K562 treated with DMSO at 1 percent for 24 hours (cell line): ENCODE measurements around the gene TNFRSF11A. TPM values are rescaled to one million over a fixed set of nuclear protein-coding genes. Genes with fewer than 3 reads are reported as not detected.

Experiments
- total RNA-seq: library from RNA; unstranded; fragments of 300-600 nt; gene quantifications from 2 replicates; pipeline ENCODE4 v1.2.3, GENCODE V29; 2022; ENCODE audit warnings: low read depth; ENCODE audit not compliant: insufficient read depth

The TNFRSF11A gene
- total RNA-seq: 0.12 and 0.27 TPM in 2 replicates

GRCh38 chr18:62324917-62325805 is at the start of gene TNFRSF11A:
TNFRSF11A (plus strand) TSS chr18:62325310; CDS start chr18:62325353, 43 bp downstream.

Other genes with a start within 250 kb of the TNFRSF11A start
- 8.3 and 10.2 TPM in 2 replicates for gene PIGN, start 138.3 kb upstream of the TNFRSF11A start, total RNA-seq
- gene RELCH, start 138.1 kb upstream of the TNFRSF11A start, total RNA-seq: 3.1 and 5.6 TPM in 2 replicates
- gene ZCCHC2, start 197.7 kb downstream of the TNFRSF11A start, total RNA-seq: 5.1 and 5.5 TPM in 2 replicates